ENCODE data around the gene FOXJ1.

DNA sequence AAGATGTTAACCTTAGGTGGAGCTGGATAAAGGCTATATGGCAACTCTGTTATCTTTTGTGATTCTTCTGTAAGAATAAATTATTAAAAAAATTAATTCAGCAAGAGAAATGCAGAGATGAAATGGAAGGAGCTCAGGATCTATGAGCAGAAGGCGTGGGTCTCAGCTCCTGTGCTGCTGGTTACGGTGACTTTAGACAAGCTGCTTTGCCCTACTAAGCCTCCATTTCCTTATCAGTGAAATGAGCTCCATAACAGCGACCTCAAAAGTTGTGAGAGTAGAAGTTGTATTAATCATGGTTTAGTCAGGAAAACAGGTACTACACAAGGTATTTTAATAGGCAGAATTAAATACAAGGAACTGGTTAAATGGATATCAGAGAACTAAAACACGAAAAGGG, 48.2 kb upstream of the FOXJ1 start:
- TF ChIP-seq GTF2F1 (IDR thresholded peaks at IDR 0.05; ENCODE audit: borderline replicate concordance, low read depth, low read length): no peak
- TF ChIP-seq RAD21 (IDR thresholded peaks at IDR 0.05 in 1 of 2, conservative IDR thresholded peaks at IDR 0.05 in 1 of 2; ENCODE audit: low read depth in 2 of 2, low read length in 2 of 2): no peak
- TF ChIP-seq JUN (IDR thresholded peaks at IDR 0.05; ENCODE audit: low read depth, low read length): no peak
- no peak for TF ChIP-seq SIN3A (conservative IDR thresholded peaks at IDR 0.05 in 1 of 2, IDR thresholded peaks at IDR 0.05 in 1 of 2; ENCODE audit: low read depth in 1 of 2, low read length in 2 of 2)
- TF ChIP-seq, protein P1, sequence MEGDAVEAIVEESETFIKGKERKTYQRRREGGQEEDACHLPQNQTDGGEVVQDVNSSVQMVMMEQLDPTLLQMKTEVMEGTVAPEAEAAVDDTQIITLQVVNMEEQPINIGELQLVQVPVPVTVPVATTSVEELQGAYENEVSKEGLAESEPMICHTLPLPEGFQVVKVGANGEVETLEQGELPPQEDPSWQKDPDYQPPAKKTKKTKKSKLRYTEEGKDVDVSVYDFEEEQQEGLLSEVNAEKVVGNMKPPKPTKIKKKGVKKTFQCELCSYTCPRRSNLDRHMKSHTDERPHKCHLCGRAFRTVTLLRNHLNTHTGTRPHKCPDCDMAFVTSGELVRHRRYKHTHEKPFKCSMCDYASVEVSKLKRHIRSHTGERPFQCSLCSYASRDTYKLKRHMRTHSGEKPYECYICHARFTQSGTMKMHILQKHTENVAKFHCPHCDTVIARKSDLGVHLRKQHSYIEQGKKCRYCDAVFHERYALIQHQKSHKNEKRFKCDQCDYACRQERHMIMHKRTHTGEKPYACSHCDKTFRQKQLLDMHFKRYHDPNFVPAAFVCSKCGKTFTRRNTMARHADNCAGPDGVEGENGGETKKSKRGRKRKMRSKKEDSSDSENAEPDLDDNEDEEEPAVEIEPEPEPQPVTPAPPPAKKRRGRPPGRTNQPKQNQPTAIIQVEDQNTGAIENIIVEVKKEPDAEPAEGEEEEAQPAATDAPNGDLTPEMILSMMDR (IDR thresholded peaks at IDR 0.05; ENCODE audit: control extremely low read depth in 1 of 3, insufficient read depth in 1 of 3, low read depth in 1 of 3, low read length in 3 of 3): no peak
- no peak for TF ChIP-seq RFX5 (IDR thresholded peaks at IDR 0.05; ENCODE audit: borderline replicate concordance, low read depth, low read length)
- no peak for TF ChIP-seq GABPA (IDR thresholded peaks at IDR 0.05; ENCODE audit: borderline replicate concordance, insufficient read depth, low read length)
- no peak for TF ChIP-seq BACH1 (IDR thresholded peaks at IDR 0.05; ENCODE audit: low read length)
- TF ChIP-seq EZH2 (IDR thresholded peaks at IDR 0.05; ENCODE audit: low read depth, low read length, severe bottlenecking): no peak
- TF ChIP-seq EGR1 (IDR thresholded peaks at IDR 0.05; ENCODE audit: borderline replicate concordance, low read depth, low read length): no peak
- no peak for TF ChIP-seq POLR2AphosphoS5 (IDR thresholded peaks at IDR 0.05; ENCODE audit: low read depth, low read length)
- no peak for TF ChIP-seq POLR2A (IDR thresholded peaks at IDR 0.05; ENCODE audit: control extremely low read depth in 1 of 2, low read depth in 2 of 2, low read length in 2 of 2)
- no peak for TF ChIP-seq SP1 (IDR thresholded peaks at IDR 0.05; ENCODE audit: low read depth, low read length)
- TF ChIP-seq ZNF274 (IDR thresholded peaks at IDR 0.05; ENCODE audit: borderline replicate concordance, extremely low read depth, low read length): no peak

Measured in H1 (cell line).